ENCODE measurements around the gene KCNG2.

The KCNG2 gene

DNA sequence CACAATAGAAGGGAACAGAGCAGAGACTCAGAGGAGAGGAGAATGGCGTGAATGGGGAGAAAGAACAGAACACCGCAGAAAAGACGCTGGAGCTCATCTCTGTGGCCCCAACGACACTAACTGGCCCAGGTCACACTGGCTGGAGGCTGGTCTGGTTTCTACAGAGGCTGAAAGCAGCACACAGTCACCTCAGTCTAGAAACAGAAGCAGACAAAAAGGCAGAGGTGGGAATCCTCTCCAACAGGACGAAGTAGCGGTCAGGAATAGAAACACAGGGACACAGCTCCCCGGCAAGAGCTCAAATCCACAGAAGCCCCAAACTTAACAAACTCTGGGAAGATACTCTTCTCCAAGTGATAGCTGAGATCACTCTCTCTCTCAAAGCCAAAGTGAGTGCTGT lies 144.5 kb downstream of the KCNG2 start:
- no peak overlapping the region for H3K4me3 ChIP-seq (ENCODE audit: control insufficient read depth, low read depth, low read length)
- TF ChIP-seq, protein P1, sequence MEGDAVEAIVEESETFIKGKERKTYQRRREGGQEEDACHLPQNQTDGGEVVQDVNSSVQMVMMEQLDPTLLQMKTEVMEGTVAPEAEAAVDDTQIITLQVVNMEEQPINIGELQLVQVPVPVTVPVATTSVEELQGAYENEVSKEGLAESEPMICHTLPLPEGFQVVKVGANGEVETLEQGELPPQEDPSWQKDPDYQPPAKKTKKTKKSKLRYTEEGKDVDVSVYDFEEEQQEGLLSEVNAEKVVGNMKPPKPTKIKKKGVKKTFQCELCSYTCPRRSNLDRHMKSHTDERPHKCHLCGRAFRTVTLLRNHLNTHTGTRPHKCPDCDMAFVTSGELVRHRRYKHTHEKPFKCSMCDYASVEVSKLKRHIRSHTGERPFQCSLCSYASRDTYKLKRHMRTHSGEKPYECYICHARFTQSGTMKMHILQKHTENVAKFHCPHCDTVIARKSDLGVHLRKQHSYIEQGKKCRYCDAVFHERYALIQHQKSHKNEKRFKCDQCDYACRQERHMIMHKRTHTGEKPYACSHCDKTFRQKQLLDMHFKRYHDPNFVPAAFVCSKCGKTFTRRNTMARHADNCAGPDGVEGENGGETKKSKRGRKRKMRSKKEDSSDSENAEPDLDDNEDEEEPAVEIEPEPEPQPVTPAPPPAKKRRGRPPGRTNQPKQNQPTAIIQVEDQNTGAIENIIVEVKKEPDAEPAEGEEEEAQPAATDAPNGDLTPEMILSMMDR (conservative IDR thresholded peaks at IDR 0.05; ENCODE audit: control insufficient read depth, insufficient read depth, low read depth, low read length) = no peak
- no peak for DNase-seq (ENCODE audit: low read depth)

DNA sequence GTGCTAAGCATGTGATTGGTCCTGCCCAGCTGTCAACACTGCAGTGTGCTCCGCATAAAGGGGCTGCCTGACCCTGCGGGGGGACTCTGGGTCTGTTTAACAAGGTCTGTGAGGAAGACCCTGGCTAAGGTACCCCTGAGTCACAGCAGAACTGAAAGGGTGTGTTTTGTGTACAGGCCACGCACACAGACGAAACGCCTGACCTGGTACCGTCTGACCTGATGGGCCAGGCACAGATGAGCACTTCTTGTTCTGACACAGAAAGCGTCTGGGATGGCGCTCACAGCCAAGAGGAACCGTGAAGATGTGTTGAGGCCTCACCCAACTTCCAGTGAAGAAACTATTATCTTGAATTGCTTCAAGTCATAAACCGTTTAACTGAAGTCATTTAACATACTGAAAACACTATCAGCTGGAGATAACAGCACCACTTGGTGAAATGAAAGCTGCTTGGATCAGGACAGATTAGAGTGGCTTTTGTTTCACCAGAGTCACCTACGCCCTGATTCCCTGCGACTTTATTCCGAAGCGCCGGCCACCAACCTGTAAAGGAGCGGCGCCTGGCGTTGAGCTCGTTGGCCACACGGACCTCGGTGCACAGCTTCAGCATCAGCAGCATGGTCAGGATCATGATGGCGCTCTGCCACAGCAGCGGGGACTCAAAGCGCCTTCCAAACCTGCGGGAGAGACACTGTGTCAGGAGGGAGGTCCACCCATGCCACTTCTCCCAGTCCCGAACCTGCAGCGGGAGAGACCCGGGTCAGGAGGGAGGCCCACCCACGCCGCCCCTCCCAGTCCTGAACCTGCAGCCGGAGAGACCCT lies 145.3 kb downstream of the KCNG2 start:
- DNase-seq (ENCODE audit: low read depth) = no peak
- TF ChIP-seq, protein P1 (conservative IDR thresholded peaks at IDR 0.05; ENCODE audit: control insufficient read depth, insufficient read depth, low read depth, low read length) = no peak
- no peak overlapping the region for H3K4me3 ChIP-seq (ENCODE audit: control insufficient read depth, low read depth, low read length)

DNA sequence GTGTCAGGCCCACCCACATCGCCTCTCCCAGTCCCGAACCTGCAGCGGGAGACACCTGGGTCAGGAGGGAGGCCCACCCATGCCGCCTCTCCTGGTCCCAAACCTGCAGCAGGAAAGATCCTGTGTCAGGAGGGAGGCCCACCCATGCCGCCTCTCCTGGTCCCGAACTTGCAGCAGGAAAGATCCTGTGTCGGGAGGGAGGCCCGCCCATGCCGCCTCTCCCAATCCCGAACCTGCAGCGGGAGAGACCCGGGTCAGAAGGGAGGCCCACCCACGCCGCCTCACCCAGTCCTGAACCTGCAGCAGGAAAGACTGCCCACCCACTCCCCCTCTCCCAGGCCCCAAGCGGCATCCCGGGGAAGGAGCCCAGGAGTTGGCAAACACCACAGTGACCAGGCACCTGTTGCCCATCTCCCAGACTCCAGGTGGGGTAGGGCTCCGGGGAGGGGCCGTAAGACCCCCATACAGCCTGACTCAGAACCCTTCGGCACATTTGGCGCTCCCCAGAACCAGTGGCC lies 145.9 kb downstream of the KCNG2 start:
- TF ChIP-seq, protein P1 (conservative IDR thresholded peaks at IDR 0.05; ENCODE audit: control insufficient read depth, insufficient read depth, low read depth, low read length) = no peak
- no peak overlapping the region for H3K4me3 ChIP-seq (ENCODE audit: control insufficient read depth, low read depth, low read length)
- DNase-seq (ENCODE audit: low read depth) = no peak

DNA sequence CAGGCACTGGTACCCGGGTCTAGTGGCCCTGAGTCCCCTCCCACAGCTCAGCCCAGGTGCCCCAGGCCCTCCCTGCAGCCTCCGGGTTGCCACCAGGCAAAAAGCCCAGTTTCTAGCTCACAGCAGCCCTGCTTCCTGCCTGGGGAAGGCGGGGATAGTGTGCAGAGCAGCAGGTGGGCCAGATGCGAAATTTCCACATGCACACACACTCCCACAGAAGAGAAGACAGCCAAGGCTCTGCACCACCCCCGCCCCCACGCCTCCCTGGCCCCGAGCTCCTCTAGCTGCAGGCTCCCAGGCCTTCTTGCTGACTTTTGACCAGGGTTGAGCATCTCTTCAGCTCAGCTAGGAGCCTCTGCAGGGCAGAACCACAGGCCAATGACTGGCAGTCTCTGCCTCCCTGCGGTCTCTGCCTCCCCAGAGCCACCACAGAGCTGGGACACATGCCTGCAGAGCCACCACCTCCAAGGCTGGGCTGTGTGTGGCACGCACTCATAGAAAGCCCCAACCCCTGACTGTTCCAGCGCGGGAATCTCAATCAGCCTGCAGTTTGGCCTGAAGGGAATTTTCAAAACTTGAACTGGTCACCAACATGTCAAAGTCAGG lies 146.5 kb downstream of the KCNG2 start:
- H3K4me3 ChIP-seq (ENCODE audit: control insufficient read depth, low read depth, low read length) = no peak overlapping the region
- TF ChIP-seq, protein P1 (conservative IDR thresholded peaks at IDR 0.05; ENCODE audit: control insufficient read depth, insufficient read depth, low read depth, low read length) = no peak
- DNase-seq (ENCODE audit: low read depth) = no peak

DNA sequence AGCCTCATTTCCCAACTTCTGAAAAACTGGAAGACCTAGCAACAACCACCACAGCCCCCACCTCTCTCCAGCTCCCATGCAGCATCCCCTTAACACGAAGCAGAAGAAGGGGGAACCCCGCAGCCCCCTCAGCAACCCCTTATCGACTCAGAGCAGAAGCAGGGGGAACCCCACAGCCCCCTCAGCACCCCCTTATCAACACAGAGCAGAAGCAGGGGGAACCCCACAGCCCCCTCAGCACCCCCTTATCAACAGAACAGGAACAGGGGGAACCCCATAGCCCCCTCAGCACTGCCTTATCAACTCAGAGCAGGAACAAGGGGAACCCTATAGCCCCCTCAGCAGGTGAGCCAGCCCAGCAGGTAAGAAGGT lies 147.0 kb downstream of the KCNG2 start:
- no peak overlapping the region for H3K4me3 ChIP-seq (ENCODE audit: control insufficient read depth, low read depth, low read length)
- TF ChIP-seq, protein P1 (conservative IDR thresholded peaks at IDR 0.05; ENCODE audit: control insufficient read depth, insufficient read depth, low read depth, low read length) = no peak
- DNase-seq (ENCODE audit: low read depth) = no peak

DNA sequence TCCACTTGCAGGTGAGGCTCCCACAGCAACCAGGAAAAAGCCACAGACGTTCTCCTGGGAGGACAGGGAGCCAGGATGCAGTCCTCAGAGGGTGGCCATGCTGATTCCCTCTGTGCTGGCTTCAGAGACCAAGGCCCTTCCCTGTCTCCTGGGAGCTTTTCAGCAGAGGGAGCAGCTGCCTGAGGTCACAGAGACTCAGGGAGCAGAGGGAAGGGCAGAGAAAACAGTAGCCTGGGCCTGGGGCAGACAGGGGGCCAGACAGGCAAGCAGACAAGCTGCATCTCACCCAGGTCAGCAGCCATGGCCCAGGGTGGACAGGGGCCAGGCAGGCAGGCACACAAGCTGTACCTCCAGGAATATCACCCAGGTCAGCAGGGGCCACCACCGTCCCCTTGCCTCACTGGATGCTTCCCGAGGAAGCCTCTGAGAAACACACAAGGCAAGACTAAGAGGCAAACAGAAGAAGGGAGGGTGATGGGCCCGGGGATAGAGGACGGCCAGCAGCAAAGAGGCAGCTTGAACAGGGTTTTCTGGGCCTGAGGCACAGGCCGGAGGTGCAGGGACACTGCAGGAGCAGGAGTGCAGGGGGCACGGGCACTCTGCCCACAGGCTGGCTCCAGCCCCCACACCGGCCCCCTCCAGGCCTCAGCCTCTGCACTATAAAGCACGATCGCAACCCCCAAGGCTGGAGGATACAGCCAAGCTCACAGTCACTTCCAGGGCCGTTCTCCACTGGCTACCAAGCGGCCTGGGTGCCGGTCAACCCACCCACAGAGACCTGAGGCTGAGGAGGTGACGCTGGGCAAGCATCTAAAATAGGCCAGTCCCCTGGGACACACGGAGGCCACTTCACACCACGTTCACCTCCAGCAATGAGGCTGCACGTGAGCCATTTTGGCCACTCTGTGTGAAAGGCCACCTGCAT lies 147.6 kb downstream of the KCNG2 start:
- DNase-seq (ENCODE audit: low read depth) = no peak
- H3K4me3 ChIP-seq (ENCODE audit: control insufficient read depth, low read depth, low read length) = no peak overlapping the region
- TF ChIP-seq, protein P1 (conservative IDR thresholded peaks at IDR 0.05; ENCODE audit: control insufficient read depth, insufficient read depth, low read depth, low read length) = no peak

All from fibroblast of mammary gland (primary cell).